Measurements from ENCODE around the gene CEP126. TPM values are rescaled to one million over a fixed set of nuclear protein-coding genes. Genes with fewer than 3 reads are reported as not detected.

CEP126 gene
- total and polyA plus RNA-seq, 8 donors, result 3.6 to 18.2 (median 12.6) TPM

DNA sequence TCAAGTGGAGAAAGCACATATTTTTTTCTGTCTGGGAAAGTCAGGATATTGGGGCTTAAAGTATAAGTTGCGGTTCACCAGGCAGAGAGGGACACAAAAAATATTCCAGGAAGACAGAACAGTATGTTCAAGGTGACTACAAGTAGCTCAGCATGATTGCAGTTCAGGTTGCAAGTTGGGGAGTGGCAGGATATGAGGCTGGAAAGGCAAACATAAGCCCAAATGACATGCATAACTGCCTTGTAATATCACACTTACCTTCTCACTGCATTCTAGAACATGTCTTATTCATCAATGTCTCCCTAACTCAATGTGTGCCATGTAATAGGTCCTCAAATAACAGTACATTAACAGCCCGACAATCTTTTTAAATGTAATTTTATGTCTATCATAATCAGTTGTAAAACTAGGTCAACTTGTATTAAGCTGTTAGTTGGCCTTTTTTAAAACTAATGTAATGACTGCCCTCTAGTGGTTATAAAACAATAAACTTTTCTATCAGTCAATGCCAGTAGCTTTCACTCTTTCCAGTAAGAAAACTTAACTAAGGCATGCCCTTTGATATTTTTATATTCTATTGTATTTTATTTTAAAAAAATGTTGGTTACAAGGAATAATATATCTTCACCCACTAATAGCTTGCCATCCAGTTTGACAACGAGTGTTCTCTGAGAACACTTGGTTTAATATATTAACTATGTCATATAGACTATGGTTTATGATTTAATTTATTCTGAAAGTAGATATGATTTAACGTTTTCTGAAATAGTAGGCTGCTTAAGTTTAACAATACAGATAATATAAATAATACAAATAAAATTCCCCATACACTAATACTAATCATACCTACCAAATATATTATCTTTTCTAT is 93.0 kb downstream of the CEP126 start:
- Histone ChIP-seq H3K9me3 (no peaks in the 10 kb centered on the region), H3K4me1 (peaks cover 0 to 6% of the 10 kb centered on the region in 2 donors), H3K36me3 (no peaks in the 10 kb centered on the region), H3K27ac (peak overlapping the region; percentile 45 to 63), H3K27me3 (no peaks in the 10 kb centered on the region), H3K4me3 (no peak overlapping the region)
- peak in 3 of 4 donors; percentile 50 to 54 (median 53) for DNase-seq
- intact Hi-C loops (cut with DNase I), result loop anchor here in 1 of 2 donors (5.0 kb wide), 1 partner anchor 146 kb away; no protein-coding TSS in a partner anchor
- TF ChIP-seq, protein P1, sequence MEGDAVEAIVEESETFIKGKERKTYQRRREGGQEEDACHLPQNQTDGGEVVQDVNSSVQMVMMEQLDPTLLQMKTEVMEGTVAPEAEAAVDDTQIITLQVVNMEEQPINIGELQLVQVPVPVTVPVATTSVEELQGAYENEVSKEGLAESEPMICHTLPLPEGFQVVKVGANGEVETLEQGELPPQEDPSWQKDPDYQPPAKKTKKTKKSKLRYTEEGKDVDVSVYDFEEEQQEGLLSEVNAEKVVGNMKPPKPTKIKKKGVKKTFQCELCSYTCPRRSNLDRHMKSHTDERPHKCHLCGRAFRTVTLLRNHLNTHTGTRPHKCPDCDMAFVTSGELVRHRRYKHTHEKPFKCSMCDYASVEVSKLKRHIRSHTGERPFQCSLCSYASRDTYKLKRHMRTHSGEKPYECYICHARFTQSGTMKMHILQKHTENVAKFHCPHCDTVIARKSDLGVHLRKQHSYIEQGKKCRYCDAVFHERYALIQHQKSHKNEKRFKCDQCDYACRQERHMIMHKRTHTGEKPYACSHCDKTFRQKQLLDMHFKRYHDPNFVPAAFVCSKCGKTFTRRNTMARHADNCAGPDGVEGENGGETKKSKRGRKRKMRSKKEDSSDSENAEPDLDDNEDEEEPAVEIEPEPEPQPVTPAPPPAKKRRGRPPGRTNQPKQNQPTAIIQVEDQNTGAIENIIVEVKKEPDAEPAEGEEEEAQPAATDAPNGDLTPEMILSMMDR (IDR thresholded peaks at IDR 0.05), result peak; percentile 51 to 55
- ATAC-seq, result peak; percentile 86

GRCh38 chr11:102010776-102011494 is 96.1 kb downstream of the CEP126 start:
- Histone ChIP-seq H3K4me3 (no peak overlapping the region), H3K36me3 (no peaks in the 10 kb centered on the region), H3K9me3 (no peaks in the 10 kb centered on the region), H3K4me1 (peaks cover 0 to 6% of the 10 kb centered on the region in 2 donors), H3K27me3 (no peaks in the 10 kb centered on the region), H3K27ac (peak overlapping the region; percentile 28 to 64)
- ATAC-seq, result peak; percentile 88
- TF ChIP-seq, protein P1 (IDR thresholded peaks at IDR 0.05), result no peak
- intact Hi-C loops (cut with DNase I), result no loop called here
- peak in 3 of 4 donors; percentile 32 to 87 (median 84) for DNase-seq

DNA sequence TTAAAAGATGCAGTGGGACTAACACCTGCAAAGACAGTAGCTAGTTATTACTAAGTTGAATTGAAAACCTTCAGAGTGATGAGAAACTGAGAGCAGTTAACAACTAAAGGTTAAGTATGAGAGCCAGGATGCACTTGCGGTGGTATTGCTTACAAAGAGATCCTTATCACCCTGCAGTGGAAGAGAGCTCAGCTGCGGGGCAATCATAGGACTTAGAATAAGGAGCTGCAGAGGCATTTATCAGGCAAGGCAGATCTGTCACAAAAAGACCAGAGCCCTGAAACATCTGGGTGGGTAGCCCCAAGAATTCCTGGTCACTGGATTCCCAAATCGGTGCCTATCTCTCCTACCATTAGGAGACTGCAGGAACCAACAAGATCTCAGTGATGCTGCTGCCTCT is 98.1 kb downstream of the CEP126 start:
- ATAC-seq (no peak), DNase-seq (no peak)
- H3K4me3 ChIP-seq, result no peak overlapping the region
- peaks cover 0 to 6% of the 10 kb centered on the region in 2 donors for H3K4me1 ChIP-seq
- TF ChIP-seq, protein P1 (IDR thresholded peaks at IDR 0.05), result no peak
- H3K27me3 ChIP-seq, result no peaks in the 10 kb centered on the region
- no peak overlapping the region for H3K27ac ChIP-seq
- intact Hi-C loops (cut with DNase I), result no loop called here
- no peaks in the 10 kb centered on the region for H3K9me3 ChIP-seq
- H3K36me3 ChIP-seq, result no peaks in the 10 kb centered on the region

DNA sequence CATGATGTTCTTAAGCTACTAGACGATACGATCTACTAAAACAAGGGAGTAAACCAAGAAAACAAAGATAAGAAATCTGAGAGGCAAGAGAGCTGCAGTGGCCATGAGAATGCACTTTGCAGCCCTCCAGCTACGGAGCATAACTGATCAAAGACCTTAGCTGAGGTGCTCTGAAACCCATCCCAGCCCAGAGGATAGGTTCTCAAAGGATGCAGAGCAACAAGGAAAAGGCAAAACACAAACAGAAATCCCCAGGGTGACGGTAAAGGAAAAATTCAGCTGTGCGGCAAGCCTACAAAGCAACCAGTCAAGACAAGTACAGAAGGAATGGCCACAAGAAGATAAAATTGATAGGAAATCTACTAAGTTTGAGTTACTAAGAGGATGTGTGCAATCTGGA is 99.9 kb downstream of the CEP126 start:
- ATAC-seq (no peak), DNase-seq (no peak)
- intact Hi-C loops (cut with DNase I), result no loop called here

More for the DNA sequence above, 99.9 kb downstream of the CEP126 start:
- Histone ChIP-seq H3K4me3 (no peak overlapping the region), H3K9me3 (no peaks in the 10 kb centered on the region), H3K36me3 (no peaks in the 10 kb centered on the region), H3K27me3 (no peaks in the 10 kb centered on the region), H3K27ac (no peak overlapping the region), H3K4me1 (peaks cover 0 to 6% of the 10 kb centered on the region in 2 donors)
- TF ChIP-seq, protein P1 (IDR thresholded peaks at IDR 0.05), result no peak
